Measurements from ENCODE around the gene CLPSL2.

- TF ChIP-seq CTCF (IDR thresholded peaks at IDR 0.05) (no peak), POLR2A (IDR thresholded peaks at IDR 0.05) (no peak)
These were observed 33.4 kb downstream of the CLPSL2 start for GRCh38 chr6:35809809-35810208.

Data from lower leg skin (tissue), 3 donors.